OCI-LY3 (cell line): ENCODE measurements around the gene IGFN1.

Experiments
- EZH2phosphoT487 ChIP-seq: fragments of 200-600 bp; shearing (Covaris generic); IDR thresholded peaks from 2 replicates; pipeline ENCODE4 v1.6.1; 2018; ENCODE audit warnings: antibody characterized with exemption, mixed run types, low read depth
- TF ChIP-seq, protein P1 (sequence below): fragments of 200-600, 300-600 bp; sonication (generic); IDR thresholded peaks from 2 replicates; pipeline ENCODE4 v1.5.1; 2014; ENCODE audit warnings: antibody characterized with exemption, low read length, low read depth

DNA sequence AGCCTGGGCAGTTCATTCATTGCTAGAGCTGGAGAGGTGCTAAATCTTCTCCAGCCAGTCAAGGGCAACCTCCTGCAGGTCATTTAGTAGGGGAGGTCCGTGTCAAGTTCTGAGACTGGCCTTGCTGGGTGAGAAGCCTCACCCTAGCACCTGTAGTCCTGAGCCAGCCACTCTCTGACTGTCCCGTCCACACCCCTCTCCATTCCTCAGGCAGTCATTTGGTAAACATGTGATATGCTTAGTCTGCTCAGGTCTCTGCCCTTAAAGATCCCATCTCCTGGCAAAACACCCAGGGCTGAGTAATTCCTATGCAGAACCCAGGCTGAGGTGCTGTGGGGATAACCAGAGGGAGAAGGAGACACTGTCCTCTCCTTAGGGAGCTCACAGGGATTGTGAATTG is 13.7 kb upstream of the IGFN1 start:
- TF ChIP-seq, protein P1, sequence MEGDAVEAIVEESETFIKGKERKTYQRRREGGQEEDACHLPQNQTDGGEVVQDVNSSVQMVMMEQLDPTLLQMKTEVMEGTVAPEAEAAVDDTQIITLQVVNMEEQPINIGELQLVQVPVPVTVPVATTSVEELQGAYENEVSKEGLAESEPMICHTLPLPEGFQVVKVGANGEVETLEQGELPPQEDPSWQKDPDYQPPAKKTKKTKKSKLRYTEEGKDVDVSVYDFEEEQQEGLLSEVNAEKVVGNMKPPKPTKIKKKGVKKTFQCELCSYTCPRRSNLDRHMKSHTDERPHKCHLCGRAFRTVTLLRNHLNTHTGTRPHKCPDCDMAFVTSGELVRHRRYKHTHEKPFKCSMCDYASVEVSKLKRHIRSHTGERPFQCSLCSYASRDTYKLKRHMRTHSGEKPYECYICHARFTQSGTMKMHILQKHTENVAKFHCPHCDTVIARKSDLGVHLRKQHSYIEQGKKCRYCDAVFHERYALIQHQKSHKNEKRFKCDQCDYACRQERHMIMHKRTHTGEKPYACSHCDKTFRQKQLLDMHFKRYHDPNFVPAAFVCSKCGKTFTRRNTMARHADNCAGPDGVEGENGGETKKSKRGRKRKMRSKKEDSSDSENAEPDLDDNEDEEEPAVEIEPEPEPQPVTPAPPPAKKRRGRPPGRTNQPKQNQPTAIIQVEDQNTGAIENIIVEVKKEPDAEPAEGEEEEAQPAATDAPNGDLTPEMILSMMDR = no peak
- TF ChIP-seq EZH2phosphoT487 = no peak
